Activated B cell treated with CpG ODN at 0.5 μM for 24 hours (primary cell): ENCODE measurements around the gene TBX21. TPM values are rescaled to one million over a fixed set of nuclear protein-coding genes. Genes with fewer than 3 reads are reported as not detected.

Experiments
- ATAC-seq: fragments of 200-7000 bp; cut with Tn5 transposase; one replicate; pipeline ENCODE4 v1.10.0; 2021; ENCODE audit warnings: low read depth, mild to moderate bottlenecking, moderate library complexity
- CTCF ChIA-PET: fragments of 350-600 bp; sonication (Branson Sonifier 250); formaldehyde crosslinking; loops from one replicate; lab custom pipeline; 2021; ENCODE audit warnings: antibody characterized with exemption; lab: Charles Lee
- POLR2A ChIA-PET: fragments of 350-600 bp; sonication (Branson Sonifier 250); formaldehyde crosslinking; loops from one replicate; lab custom pipeline; 2021; ENCODE audit warnings: antibody characterized with exemption; lab: Charles Lee
- DNase-seq: peaks from one replicate; pipeline ENCODE4 v3.0.0; 2022
- H3K27ac Mint-ChIP-seq: one replicate; pipeline ENCODE4 v1.8.0; 2020; ENCODE audit warnings: mixed read lengths
- H3K27me3 Mint-ChIP-seq: one replicate; pipeline ENCODE4 v1.8.0; 2021; ENCODE audit warnings: mixed read lengths
- H3K36me3 Mint-ChIP-seq: one replicate; pipeline ENCODE4 v1.8.0; 2021; ENCODE audit warnings: low read depth, mixed read lengths
- H3K4me1 Mint-ChIP-seq: one replicate; pipeline ENCODE4 v1.8.0; 2021; ENCODE audit warnings: mixed read lengths
- H3K4me3 Mint-ChIP-seq: one replicate; pipeline ENCODE4 v1.8.0; 2020; ENCODE audit warnings: mild to moderate bottlenecking, mixed read lengths
- H3K9me3 Mint-ChIP-seq: one replicate; pipeline ENCODE4 v1.8.0; 2020; ENCODE audit warnings: mixed read lengths
- intact Hi-C: fragments of 100-400 bp; cut with micrococcal nuclease; formaldehyde crosslinking; loops from one replicate; pipeline ENCODE4 v1.15.1; 2024
- total RNA-seq: library from RNA; stranded (reverse); gene quantifications from 2 replicates; pipeline ENCODE4 v1.2.3, GENCODE V29; 2022
- TF ChIP-seq, protein P1 (sequence below): fragments of 200-600 bp; IDR thresholded peaks from one replicate; pipeline ENCODE4 v1.8.0; 2022; ENCODE audit warnings: antibody characterized with exemption, mild to moderate bottlenecking

Gene TBX21
- total RNA-seq, 1 donor from 2014 or later, result 3.8 TPM

DNA sequence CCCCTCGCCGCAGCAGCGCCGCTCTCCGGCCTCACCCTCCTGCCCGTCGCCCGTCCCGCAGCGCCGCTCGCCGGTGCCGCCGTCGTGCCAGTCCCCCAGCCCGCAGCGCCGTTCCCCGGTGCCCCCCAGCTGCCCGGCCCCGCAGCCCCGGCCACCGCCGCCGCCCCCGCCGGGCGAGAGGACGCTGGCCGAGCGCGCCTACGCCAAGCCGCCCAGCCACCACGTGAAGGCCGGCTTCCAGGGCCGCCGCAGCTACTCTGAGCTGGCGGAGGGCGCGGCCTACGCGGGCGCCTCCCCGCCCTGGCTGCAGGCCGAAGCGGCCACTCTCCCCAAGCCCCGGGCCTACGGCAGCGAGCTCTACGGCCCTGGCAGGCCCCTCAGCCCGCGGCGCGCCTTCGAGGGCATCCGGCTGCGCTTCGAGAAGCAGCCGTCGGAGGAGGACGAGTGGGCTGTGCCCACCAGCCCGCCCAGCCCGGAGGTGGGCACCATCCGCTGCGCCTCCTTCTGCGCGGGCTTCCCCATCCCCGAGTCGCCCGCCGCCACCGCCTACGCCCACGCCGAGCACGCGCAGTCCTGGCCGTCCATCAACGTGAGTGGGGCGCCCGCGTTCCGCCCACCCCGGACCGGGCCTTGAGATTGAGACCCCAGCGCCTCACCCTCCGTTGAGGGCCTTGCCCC is 24.0 kb upstream of the TBX21 start:
- H3K4me3 Mint-ChIP-seq, result no peak overlapping the region
- H3K4me1 Mint-ChIP-seq, result peaks cover 55% of the 10 kb centered on the region
- no peaks in the 10 kb centered on the region for H3K27me3 Mint-ChIP-seq
- CTCF ChIA-PET, result no interaction called here
- TF ChIP-seq, protein P1, sequence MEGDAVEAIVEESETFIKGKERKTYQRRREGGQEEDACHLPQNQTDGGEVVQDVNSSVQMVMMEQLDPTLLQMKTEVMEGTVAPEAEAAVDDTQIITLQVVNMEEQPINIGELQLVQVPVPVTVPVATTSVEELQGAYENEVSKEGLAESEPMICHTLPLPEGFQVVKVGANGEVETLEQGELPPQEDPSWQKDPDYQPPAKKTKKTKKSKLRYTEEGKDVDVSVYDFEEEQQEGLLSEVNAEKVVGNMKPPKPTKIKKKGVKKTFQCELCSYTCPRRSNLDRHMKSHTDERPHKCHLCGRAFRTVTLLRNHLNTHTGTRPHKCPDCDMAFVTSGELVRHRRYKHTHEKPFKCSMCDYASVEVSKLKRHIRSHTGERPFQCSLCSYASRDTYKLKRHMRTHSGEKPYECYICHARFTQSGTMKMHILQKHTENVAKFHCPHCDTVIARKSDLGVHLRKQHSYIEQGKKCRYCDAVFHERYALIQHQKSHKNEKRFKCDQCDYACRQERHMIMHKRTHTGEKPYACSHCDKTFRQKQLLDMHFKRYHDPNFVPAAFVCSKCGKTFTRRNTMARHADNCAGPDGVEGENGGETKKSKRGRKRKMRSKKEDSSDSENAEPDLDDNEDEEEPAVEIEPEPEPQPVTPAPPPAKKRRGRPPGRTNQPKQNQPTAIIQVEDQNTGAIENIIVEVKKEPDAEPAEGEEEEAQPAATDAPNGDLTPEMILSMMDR, result no peak
- H3K27ac Mint-ChIP-seq, result no peak overlapping the region
- no peaks in the 10 kb centered on the region for H3K9me3 Mint-ChIP-seq
- intact Hi-C loops, result no loop called here
- DNase-seq (no peak), ATAC-seq (no peak)
- no peaks in the 10 kb centered on the region for H3K36me3 Mint-ChIP-seq
- POLR2A ChIA-PET, result interaction anchor here (0.6 kb wide), 1 partner anchor 294 kb away, joined by 4 read pairs; no protein-coding TSS in a partner anchor

DNA sequence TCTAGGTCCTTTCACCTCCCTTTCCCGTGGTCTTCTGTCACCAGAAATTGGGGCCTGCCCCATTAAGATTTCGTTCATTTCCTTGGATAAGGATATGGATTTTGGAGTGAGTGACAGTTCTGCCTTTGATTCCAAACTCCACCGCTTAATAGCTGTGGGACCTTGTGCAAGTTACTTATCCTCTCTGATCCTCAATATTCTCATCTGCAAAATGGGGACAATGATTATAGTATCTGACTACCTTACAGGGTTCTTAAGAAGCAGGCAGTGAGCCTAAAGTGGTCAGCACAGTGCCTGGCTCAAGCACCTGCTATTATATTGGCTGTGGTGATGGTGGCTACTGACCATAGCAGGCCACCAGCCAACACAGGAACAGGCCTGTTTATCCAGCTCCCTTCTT is 23.4 kb upstream of the TBX21 start:
- ATAC-seq (no peak), DNase-seq (no peak)
- CTCF ChIA-PET, result no interaction called here
- TF ChIP-seq, protein P1, result no peak
- Mint-ChIP-seq H3K36me3 (no peaks in the 10 kb centered on the region), H3K4me3 (no peak overlapping the region), H3K9me3 (no peaks in the 10 kb centered on the region), H3K27me3 (no peaks in the 10 kb centered on the region), H3K4me1 (peaks cover 55% of the 10 kb centered on the region), H3K27ac (no peak overlapping the region)
- intact Hi-C loops, result no loop called here
- POLR2A ChIA-PET, result interaction anchor here (0.6 kb wide), 1 partner anchor 295 kb away, joined by 4 read pairs; no protein-coding TSS in a partner anchor

DNA sequence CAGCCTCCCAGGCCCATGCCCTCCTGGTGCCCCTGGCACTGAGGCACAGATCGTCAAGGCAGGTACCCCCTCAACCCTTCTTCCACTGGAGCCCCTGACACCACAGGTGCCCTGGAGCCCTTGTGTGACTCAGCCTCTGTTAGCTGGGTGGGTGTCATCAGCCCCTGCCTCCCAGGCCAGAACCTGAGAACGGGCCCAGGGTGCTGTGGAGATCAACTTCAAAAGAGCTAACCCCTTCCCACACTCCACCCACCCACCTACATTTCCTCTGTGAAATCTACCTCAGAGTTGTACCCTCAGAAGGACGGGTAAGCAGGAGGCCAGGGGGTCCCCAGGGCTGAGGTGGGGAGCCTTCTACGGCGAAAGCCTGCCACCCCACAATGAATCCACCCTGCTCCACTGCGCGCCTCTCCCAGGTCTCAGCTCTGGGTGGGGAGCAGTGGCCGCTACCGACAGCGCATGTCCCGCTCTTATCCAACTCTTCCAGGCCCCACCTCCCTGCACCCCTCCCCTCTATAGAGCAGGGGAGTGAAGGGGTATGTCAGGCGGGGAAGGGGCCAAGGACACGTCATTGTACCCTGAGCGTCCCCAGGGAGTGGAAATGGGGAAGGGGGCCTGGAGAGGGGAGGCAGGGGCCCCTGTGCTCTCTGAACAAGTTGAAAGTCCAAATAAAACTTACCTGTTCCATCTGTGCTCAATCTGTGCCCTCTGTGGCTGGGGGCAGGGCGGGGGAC is 21.5 kb upstream of the TBX21 start:
- CTCF ChIA-PET, result interaction anchor here (1.1 kb wide), 1 partner anchor 20 kb away, joined by 3 read pairs; no protein-coding TSS in a partner anchor
- POLR2A ChIA-PET, result no interaction called here
- intact Hi-C loops, result no loop called here
- ATAC-seq (no peak), DNase-seq (no peak)
- Mint-ChIP-seq H3K4me3 (no peak overlapping the region), H3K36me3 (no peaks in the 10 kb centered on the region), H3K9me3 (no peaks in the 10 kb centered on the region), H3K4me1 (peaks cover 55% of the 10 kb centered on the region), H3K27me3 (no peaks in the 10 kb centered on the region), H3K27ac (no peak overlapping the region)
- TF ChIP-seq, protein P1, result no peak

DNA sequence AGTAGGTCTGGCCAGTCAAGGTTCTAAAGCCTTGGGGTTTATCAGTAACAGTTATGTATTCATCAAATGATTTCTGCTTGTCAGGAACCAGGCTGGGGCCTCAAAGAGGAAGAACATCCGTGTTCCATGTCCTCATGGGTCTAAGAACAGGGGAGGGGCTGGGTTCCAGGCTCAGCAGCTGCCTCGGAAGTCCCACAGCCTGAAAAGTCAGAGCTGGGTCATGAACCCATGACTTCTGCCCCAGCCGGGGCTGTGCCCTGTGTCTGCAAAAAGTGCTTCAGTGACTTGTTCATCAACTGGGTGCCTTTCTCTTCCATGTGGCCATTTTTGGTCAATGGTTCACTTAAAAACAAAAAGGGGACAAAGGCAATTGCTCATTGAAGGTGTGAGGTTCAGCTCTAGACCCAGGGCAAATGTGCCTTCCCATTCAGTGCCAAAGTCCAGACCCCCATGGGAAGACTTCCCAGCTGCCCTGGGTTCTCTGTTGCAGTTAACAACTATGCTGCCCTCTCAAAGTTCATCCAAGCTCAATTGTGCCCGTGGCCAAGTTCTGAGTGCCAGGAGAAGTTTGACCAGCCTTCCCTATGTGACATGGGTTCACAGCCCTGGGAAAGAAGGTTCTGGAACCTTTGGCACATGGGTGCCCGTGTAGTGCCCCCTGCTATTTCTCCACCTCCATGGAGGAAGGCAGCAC is 20.6 kb upstream of the TBX21 start:
- no peaks in the 10 kb centered on the region for H3K36me3 Mint-ChIP-seq
- no peaks in the 10 kb centered on the region for H3K27me3 Mint-ChIP-seq
- DNase-seq (no peak), ATAC-seq (no peak)
- TF ChIP-seq, protein P1, result no peak
- no peak overlapping the region for H3K4me3 Mint-ChIP-seq
- peaks cover 57% of the 10 kb centered on the region for H3K4me1 Mint-ChIP-seq
- POLR2A ChIA-PET, result no interaction called here
- no peaks in the 10 kb centered on the region for H3K9me3 Mint-ChIP-seq
- CTCF ChIA-PET, result interaction anchor here (1.1 kb wide), 1 partner anchor 19 kb away, joined by 3 read pairs; no protein-coding TSS in a partner anchor
- intact Hi-C loops, result no loop called here
- H3K27ac Mint-ChIP-seq, result no peak overlapping the region
